PC-3 (cell line): Measurements from ENCODE around the gene CCR9. TPM values are rescaled to one million over a fixed set of nuclear protein-coding genes. Genes with fewer than 3 reads are reported as not detected.
A peak's percentile ranks its signal among the peaks of the same experiment; 100 is the strongest.

Experiments used
- ATAC-seq: fragments of 200-7000 bp; cut with Tn5 transposase; 2 replicates; pipeline ENCODE4 v1.9.1; 2020; ENCODE audit warnings: mild to moderate bottlenecking, moderate library complexity
- BruUV-seq: library from RNA; stranded (reverse); fragments of 400-500 nt; replicated peaks from 2 replicates; lab custom pipeline; 2021; lab: Mats Ljungman, UMichigan
- CTCF ChIA-PET: fragments of 300-600 bp; sonication (Branson Sonifier 250); formaldehyde crosslinking; loops from one replicate; lab custom pipeline; 2022; ENCODE audit warnings: antibody characterized with exemption; lab: Charles Lee
- POLR2A ChIA-PET: fragments of 300-600 bp; sonication (Branson Sonifier 250); formaldehyde crosslinking; loops from one replicate; lab custom pipeline; 2022; ENCODE audit warnings: antibody characterized with exemption; ENCODE audit not compliant: unreplicated experiment; lab: Charles Lee
- DNase-seq: peaks from one replicate; pipeline ENCODE4 v3.0.0-alpha.2; 2015
- H2AFZ ChIP-seq: fragments of 300-600 bp; sonication (generic); 2 replicates; pipeline ENCODE4 v1.6.0; 2016; ENCODE audit warnings: antibody characterized with exemption, low read length
- H3F3A ChIP-seq: fragments of 300-600 bp; sonication (generic); one replicate; pipeline ENCODE4 v1.6.0; 2017; ENCODE audit warnings: antibody characterized with exemption, low read length, control low read depth, mild to moderate bottlenecking; ENCODE audit not compliant: unreplicated experiment
- H3K27ac ChIP-seq: fragments of 300-600 bp; sonication (generic); 2 replicates; pipeline ENCODE4 v1.5.1; 2016; ENCODE audit warnings: mild to moderate bottlenecking, low read length
- H3K27me3 ChIP-seq: fragments of 300-600 bp; sonication (generic); 2 replicates; pipeline ENCODE4 v1.6.1; 2016; ENCODE audit warnings: low read length, mixed read lengths
- H3K36me3 ChIP-seq: fragments of 300-600 bp; sonication (generic); 2 replicates; pipeline ENCODE4 v1.6.1; 2016; ENCODE audit warnings: low read depth, mixed run types, low read length, mixed read lengths
- H3K4me1 ChIP-seq: fragments of 300-600 bp; sonication (generic); 2 replicates; pipeline ENCODE4 v1.5.1; 2016; ENCODE audit warnings: low read length; ENCODE audit not compliant: insufficient read depth
- H3K4me2 ChIP-seq: fragments of 300-600 bp; sonication (generic); 2 replicates; pipeline ENCODE4 v1.6.0; 2016; ENCODE audit warnings: low read length
- H3K4me3 ChIP-seq: fragments of 300-600 bp; sonication (generic); 2 replicates; pipeline ENCODE4 v1.5.1; 2016; ENCODE audit warnings: mild to moderate bottlenecking, low read length, mixed read lengths
- H3K79me2 ChIP-seq: fragments of 300-600 bp; sonication (generic); 2 replicates; pipeline ENCODE4 v1.6.1; 2017; ENCODE audit warnings: low read length, mixed read lengths
- H3K9ac ChIP-seq: fragments of 300-600 bp; sonication (generic); 2 replicates; pipeline ENCODE4 v1.6.0; 2016; ENCODE audit warnings: mild to moderate bottlenecking, low read length
- H3K9me2 ChIP-seq: fragments of 300-600 bp; sonication (generic); replicated peaks from 2 replicates; pipeline ENCODE4 v1.6.1; 2016; ENCODE audit warnings: mixed run types, low read length, mixed read lengths
- H3K9me3 ChIP-seq: fragments of 300-600 bp; sonication (generic); 2 replicates; pipeline ENCODE4 v1.6.1; 2016; ENCODE audit warnings: low read length, mixed read lengths
- H4K20me1 ChIP-seq: fragments of 300-600 bp; sonication (generic); 2 replicates; pipeline ENCODE4 v1.6.1; 2016; ENCODE audit warnings: low read length, mixed read lengths
- EZH2 ChIP-seq: fragments of 300-600 bp; sonication (generic); IDR thresholded peaks from one replicate; pipeline ENCODE4 v1.6.1; 2017; ENCODE audit warnings: antibody characterized with exemption, mild to moderate bottlenecking, low read length; ENCODE audit not compliant: unreplicated experiment
- EZH2phosphoT487 ChIP-seq: fragments of 300-600 bp; sonication (generic); IDR thresholded peaks from 2 replicates; pipeline ENCODE4 v1.6.1; 2018; ENCODE audit warnings: mild to moderate bottlenecking, antibody characterized with exemption, low read length, borderline replicate concordance
- intact Hi-C: fragments of 100-400 bp; cut with micrococcal nuclease; formaldehyde crosslinking; loops from 2 replicates; pipeline ENCODE4 v1.9.0; 2023
- total RNA-seq: library from RNA; depleted of rRNA; stranded (reverse); fragments of >200 nt; gene quantifications from 2 replicates; pipeline ENCODE4 v1.2.3, GENCODE V29; 2014
- TF ChIP-seq, protein P1 (sequence below): fragments of 300-600 bp; sonication (generic); conservative IDR thresholded peaks from 2 replicates; pipeline ENCODE4 v1.5.1; 2017; ENCODE audit warnings: antibody characterized with exemption, low read depth, mild to moderate bottlenecking, low read length

The CCR9 gene
- total RNA-seq, 1 experiment from 2014 or later: not detected

DNA sequence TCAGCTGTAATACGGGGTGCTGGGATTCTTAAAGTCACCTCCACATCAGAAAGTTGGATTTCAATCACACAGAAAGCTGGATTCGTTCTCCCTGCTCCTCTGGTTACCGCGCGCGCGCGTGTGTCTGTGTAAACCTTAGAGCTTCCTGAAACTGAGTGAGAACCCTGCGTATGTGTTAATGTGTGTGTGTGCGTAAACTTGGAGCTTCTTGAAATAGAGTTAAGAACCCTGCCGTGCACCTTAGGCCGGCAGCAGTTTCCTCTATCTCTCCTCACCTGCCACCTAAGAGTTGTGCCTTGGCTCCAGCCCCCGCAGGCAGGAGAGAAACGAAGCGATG, 45.0 kb upstream of the CCR9 start:
- ChIA-PET POLR2A (interaction anchor here (0.7 kb wide), 1 partner anchor 17 kb away, joined by 4 read pairs; no protein-coding TSS in a partner anchor), CTCF (interaction anchor here (1.0 to 1.7 kb wide), 3 partner anchors 9 to 27 kb away, joined by 3 to 8 read pairs (median 4); no protein-coding TSS in a partner anchor)
- H3K4me2 ChIP-seq: peak overlapping the region; percentile 98
- H3K4me1 ChIP-seq: peaks cover 25% of the 10 kb centered on the region
- BruUV-seq: TSS peak; percentile 60
- H3K36me3 ChIP-seq: no peaks in the 10 kb centered on the region
- H3K79me2 ChIP-seq: no peaks in the 10 kb centered on the region
- intact Hi-C loops: loop anchor here (5.0 kb wide), 2 partner anchors 41 to 236 kb away; no protein-coding TSS in a partner anchor
- H3K9ac ChIP-seq: peak overlapping the region; percentile 84
- H3K4me3 ChIP-seq: peak overlapping the region; percentile 97
- no peaks in the 10 kb centered on the region for H3K27me3 ChIP-seq
- peak overlapping the region; percentile 39; the same call in 1 of the 2 replicates for H3K27ac ChIP-seq
- ATAC-seq (peak; percentile 40), DNase-seq (peak; percentile 40)
- no peak for TF ChIP-seq EZH2
- no peaks in the 10 kb centered on the region for H3K9me2 ChIP-seq
- no peaks in the 10 kb centered on the region for H3K9me3 ChIP-seq
- no peaks in the 10 kb centered on the region for H4K20me1 ChIP-seq
- H3F3A ChIP-seq: no peaks in the 10 kb centered on the region
- H2AFZ ChIP-seq: peak overlapping the region; percentile 99

DNA sequence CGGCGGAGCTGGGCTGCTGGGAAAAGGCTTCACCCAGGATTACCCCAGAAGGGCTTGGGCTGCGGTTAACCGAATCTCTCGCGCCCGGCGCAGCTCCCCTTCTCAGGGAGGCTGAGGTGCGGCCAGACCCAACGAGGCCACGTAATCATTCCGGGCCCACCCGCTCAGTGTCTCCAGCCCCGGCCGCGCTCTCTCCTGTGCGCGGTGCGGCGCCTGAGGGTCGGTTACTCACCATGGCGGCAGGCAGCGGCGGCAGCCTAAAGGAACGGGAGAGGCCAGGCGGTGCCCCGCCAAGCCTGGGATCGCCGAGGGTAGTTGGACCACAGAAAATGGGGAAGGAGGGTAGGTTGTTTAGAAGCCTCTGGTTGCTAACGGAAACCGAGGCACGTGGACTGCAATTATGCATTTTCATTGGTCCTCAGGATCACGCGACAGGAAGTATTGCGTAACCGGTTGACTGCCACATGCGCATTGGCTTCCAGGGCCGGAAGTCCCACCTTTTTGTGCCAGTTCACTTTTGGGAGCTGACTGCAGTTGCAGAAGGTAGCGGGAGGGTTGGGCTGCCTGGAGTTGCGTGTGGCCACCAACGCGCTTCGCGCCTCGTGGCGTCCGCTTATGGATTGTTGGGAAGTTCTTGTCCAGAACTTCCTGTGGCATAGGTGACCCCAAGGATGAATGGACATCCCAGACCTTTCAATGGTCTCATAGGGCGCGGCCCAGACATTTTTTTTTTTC, 44.4 kb upstream of the CCR9 start, which contains the start of gene LZTFL1:
Gene LZTFL1 (minus strand): TSS at position 363 of the 735 bp plus-strand sequence. CDS start 128 bp downstream, at position 235.
- no TSS peak for BruUV-seq
- TF ChIP-seq, protein P1, sequence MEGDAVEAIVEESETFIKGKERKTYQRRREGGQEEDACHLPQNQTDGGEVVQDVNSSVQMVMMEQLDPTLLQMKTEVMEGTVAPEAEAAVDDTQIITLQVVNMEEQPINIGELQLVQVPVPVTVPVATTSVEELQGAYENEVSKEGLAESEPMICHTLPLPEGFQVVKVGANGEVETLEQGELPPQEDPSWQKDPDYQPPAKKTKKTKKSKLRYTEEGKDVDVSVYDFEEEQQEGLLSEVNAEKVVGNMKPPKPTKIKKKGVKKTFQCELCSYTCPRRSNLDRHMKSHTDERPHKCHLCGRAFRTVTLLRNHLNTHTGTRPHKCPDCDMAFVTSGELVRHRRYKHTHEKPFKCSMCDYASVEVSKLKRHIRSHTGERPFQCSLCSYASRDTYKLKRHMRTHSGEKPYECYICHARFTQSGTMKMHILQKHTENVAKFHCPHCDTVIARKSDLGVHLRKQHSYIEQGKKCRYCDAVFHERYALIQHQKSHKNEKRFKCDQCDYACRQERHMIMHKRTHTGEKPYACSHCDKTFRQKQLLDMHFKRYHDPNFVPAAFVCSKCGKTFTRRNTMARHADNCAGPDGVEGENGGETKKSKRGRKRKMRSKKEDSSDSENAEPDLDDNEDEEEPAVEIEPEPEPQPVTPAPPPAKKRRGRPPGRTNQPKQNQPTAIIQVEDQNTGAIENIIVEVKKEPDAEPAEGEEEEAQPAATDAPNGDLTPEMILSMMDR: no peak
- TF ChIP-seq EZH2: no peak
- no peak for TF ChIP-seq EZH2phosphoT487
- DNase-seq (peak; percentile 98), ATAC-seq (peak; percentile 82)
- H3K79me2 ChIP-seq: no peaks in the 10 kb centered on the region
- intact Hi-C loops: loop anchor here (1.0 to 5.0 kb wide), 4 partner anchors 23 to 235 kb away; no protein-coding TSS in a partner anchor
- H4K20me1 ChIP-seq: no peaks in the 10 kb centered on the region
- H2AFZ ChIP-seq: peak within 1 kb of the TSS; percentile 99
- peaks cover 3% of the 10 kb centered on the region; the same call in 1 of the 2 replicates for H3K27me3 ChIP-seq
- peak within 1 kb of the TSS; percentile 97 for H3K4me3 ChIP-seq
- ChIA-PET CTCF (interaction anchor here (0.6 to 1.7 kb wide), 4 partner anchors 9 to 26 kb away, joined by 3 to 8 read pairs (median 4); no protein-coding TSS in a partner anchor), POLR2A (interaction anchor here (0.6 to 0.7 kb wide), 4 partner anchors 17 to 41 kb away, joined by 3 to 8 read pairs (median 6); no protein-coding TSS in a partner anchor)
- no peaks in the 10 kb centered on the region for H3K36me3 ChIP-seq
- H3K27ac ChIP-seq: peak within 1 kb of the TSS; percentile 39
- peak within 1 kb of the TSS; percentile 84 for H3K9ac ChIP-seq
- no peaks in the 10 kb centered on the region for H3K9me2 ChIP-seq
- H3F3A ChIP-seq: no peaks in the 10 kb centered on the region
- H3K4me2 ChIP-seq: peak within 1 kb of the TSS; percentile 98
- peaks cover 25% of the 10 kb centered on the region for H3K4me1 ChIP-seq
- H3K9me3 ChIP-seq: no peaks in the 10 kb centered on the region

DNA sequence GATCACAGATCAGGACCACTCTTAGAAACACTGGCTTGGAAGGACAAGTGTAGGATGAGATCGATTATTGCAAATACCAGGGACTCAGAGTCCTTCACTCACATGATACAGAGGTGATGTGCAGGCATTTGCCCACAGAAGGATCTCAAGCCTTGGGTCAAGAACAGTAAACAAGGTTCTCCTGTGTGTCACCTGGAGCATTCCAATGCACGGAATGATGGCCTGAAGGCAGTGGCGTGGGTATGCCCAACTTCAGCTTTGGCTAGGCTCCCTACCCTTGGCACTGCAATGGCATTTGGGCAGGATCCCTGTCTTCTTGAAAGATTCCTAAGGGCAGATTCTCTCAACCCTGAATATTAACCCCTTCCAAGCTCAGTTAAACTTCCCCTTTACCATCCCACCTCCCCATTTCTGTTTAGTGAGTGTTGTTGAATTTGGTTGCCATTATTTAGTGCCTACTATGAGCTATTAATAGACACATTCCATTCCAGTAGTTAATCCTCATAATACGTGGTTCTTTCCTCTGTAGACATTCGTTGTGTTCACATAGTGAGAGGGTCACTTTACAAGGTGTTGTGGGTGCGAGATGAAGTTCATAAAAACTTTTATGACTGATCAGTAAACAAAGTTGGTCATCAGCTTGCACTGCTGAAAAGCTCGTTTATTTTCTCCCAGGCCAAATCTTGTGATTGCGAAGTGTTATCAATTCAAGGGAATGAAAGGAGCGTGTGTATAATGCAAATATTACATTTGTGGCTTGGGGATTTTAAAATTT, 43.3 kb upstream of the CCR9 start:
- ChIA-PET CTCF (interaction anchor here (0.6 to 1.2 kb wide), 3 partner anchors 25 to 97 kb away, joined by 3 to 6 read pairs (median 4); no protein-coding TSS in a partner anchor), POLR2A (interaction anchor here (0.6 kb wide), 2 partner anchors 17 to 26 kb away, joined by 3 read pairs; no protein-coding TSS in a partner anchor)
- DNase-seq: peak; percentile 74
- Histone ChIP-seq H3K4me1 (peaks cover 25% of the 10 kb centered on the region), H3K4me3 (no peak overlapping the region), H3K79me2 (no peaks in the 10 kb centered on the region), H3K9ac (no peak overlapping the region), H4K20me1 (no peaks in the 10 kb centered on the region), H2AFZ (no peak overlapping the region), H3K27ac (peak overlapping the region; percentile 21), H3K9me3 (no peaks in the 10 kb centered on the region), H3F3A (no peaks in the 10 kb centered on the region), H3K27me3 (peaks cover 14% of the 10 kb centered on the region), H3K4me2 (peak overlapping the region; percentile 98), H3K9me2 (no peaks in the 10 kb centered on the region), H3K36me3 (no peaks in the 10 kb centered on the region)
- BruUV-seq: no TSS peak
- TF ChIP-seq, protein P1: no peak
- TF ChIP-seq EZH2: no peak
- no peak for TF ChIP-seq EZH2phosphoT487
- peak; percentile 44 for ATAC-seq
- intact Hi-C loops: loop anchor here (1.0 to 5.0 kb wide), 5 partner anchors 24 to 234 kb away; no protein-coding TSS in a partner anchor
